ENCODE results near the gene KIAA0040.

Gene KIAA0040

GRCh38 chr1:175128523-175128922, 64.1 kb downstream of the KIAA0040 start:
- no peak overlapping the region for H3K27ac ChIP-seq
- TF ChIP-seq CTCF (conservative IDR thresholded peaks at IDR 0.05), result no peak

GRCh38 chr1:175127565-175127964, 65.0 kb downstream of the KIAA0040 start:
- no peak for TF ChIP-seq CTCF (conservative IDR thresholded peaks at IDR 0.05)
- H3K27ac ChIP-seq, result 0 out of 2 replicates have a peak overlapping the region, but pooled peaks have one; percentile 14

DNA sequence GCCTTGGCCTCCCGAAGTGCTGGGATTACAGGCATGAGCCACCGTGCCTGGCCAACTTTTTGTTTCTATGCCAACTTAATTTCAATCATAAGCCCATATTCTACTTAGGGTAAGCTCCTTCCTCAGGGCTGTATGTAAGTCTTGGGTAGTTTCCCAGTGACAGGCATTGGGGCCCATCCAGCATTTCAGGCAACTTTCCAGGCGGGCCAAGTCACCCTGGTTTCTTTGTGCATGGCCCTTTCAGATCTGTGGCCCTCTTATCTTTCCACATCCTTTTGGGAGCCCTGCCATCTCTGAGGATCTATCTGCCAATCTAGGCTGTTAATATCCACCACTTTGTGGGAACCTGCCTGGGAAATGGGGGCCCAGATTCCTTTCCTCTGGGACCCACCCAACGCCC, 66.2 kb downstream of the KIAA0040 start:
- no peak for TF ChIP-seq CTCF (conservative IDR thresholded peaks at IDR 0.05)

DNA sequence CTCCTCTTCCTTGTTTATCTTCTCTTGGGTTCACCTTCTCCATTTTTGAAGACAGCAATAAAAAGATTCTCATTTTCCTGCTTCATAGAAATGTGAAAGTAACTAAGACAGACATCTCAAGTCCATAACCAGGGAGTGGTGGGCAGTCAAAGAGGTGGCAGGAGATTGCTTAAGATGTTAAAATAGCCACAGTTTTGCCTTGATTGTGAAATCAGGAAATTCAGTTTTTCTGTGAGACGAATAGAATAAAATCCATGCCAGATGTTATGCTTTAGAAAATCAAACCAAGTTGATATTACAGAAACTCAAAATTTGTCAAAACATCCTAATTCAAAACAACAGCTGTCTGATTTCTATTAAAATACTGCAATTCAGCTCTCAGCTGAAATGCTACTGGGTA, 67.7 kb downstream of the KIAA0040 start:
- H3K27ac ChIP-seq, result no peak overlapping the region
- TF ChIP-seq CTCF (conservative IDR thresholded peaks at IDR 0.05), result no peak

More for the DNA sequence above, 66.2 kb downstream of the KIAA0040 start:
- no peak overlapping the region for H3K27ac ChIP-seq

GRCh38 chr1:175120511-175120910, 72.1 kb downstream of the KIAA0040 start:
- TF ChIP-seq CTCF (conservative IDR thresholded peaks at IDR 0.05), result no peak
- H3K27ac ChIP-seq, result no peak overlapping the region

- TF ChIP-seq CTCF (conservative IDR thresholded peaks at IDR 0.05), result no peak
- no peak overlapping the region for H3K27ac ChIP-seq
These were observed 73.9 kb downstream of the KIAA0040 start for GRCh38 chr1:175118375-175119367.

DNA sequence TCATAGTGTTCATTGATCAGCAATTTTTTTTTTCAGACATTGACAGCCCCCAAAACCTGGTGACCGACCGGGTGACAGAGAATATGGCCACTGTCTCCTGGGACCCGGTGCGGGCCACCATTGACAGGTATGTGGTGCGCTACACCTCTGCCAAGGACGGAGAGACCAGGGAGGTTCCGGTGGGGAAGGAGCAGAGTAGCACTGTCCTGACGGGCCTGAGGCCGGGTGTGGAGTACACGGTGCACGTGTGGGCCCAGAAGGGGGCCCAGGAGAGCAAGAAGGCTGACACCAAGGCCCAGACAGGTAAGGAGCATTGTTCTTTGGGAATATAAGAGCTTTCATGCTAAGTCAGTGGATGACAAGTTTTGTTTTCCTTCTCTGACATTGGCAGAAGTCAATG, 75.7 kb downstream of the KIAA0040 start:
- no peak overlapping the region for H3K27ac ChIP-seq
- no peak for TF ChIP-seq CTCF (conservative IDR thresholded peaks at IDR 0.05)
